ENCODE results near the gene PC. TPM values are rescaled to one million over a fixed set of nuclear protein-coding genes. Genes with fewer than 3 reads are reported as not detected.

PC gene
- total RNA-seq, 1 donor from 2014 or later = 25.7 TPM

DNA sequence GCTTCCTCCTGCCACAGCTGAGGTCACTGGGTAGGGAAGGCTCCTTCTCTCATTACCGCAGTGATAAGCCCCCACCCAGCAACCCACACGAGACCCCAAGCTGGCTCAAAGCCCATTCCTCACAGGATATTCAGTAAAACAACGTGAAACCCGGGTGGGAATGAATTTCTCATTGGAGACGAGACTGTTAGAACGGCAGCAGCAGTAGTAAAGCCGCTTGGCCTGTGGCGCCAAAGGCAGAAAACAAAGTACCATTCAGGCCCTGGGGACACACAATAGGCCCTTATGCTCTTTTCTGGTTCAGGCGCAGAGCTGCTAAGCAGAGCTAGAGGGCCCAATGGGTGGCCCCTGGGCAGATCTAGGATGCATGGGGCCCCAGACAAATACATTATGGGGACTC lies 45.3 kb downstream of the PC start:
- Mint-ChIP-seq H3K36me3 (no peaks in the 10 kb centered on the region), H3K4me1 (ENCODE audit: unreplicated experiment) (peaks cover 17% of the 10 kb centered on the region), H3K4me3 (no peak overlapping the region), H3K27me3 (no peaks in the 10 kb centered on the region), H3K9me3 (no peaks in the 10 kb centered on the region), H3K27ac (no peak overlapping the region)
- TF ChIP-seq, protein P1, sequence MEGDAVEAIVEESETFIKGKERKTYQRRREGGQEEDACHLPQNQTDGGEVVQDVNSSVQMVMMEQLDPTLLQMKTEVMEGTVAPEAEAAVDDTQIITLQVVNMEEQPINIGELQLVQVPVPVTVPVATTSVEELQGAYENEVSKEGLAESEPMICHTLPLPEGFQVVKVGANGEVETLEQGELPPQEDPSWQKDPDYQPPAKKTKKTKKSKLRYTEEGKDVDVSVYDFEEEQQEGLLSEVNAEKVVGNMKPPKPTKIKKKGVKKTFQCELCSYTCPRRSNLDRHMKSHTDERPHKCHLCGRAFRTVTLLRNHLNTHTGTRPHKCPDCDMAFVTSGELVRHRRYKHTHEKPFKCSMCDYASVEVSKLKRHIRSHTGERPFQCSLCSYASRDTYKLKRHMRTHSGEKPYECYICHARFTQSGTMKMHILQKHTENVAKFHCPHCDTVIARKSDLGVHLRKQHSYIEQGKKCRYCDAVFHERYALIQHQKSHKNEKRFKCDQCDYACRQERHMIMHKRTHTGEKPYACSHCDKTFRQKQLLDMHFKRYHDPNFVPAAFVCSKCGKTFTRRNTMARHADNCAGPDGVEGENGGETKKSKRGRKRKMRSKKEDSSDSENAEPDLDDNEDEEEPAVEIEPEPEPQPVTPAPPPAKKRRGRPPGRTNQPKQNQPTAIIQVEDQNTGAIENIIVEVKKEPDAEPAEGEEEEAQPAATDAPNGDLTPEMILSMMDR (conservative IDR thresholded peaks at IDR 0.05) = no peak
- no peak for DNase-seq (ENCODE audit: extremely low spot score, unreplicated experiment)

GRCh38 chr11:66912361-66912760 lies 45.8 kb downstream of the PC start:
- no peak for DNase-seq (ENCODE audit: extremely low spot score, unreplicated experiment)
- no peak overlapping the region for H3K27ac Mint-ChIP-seq
- H3K27me3 Mint-ChIP-seq = no peaks in the 10 kb centered on the region
- H3K36me3 Mint-ChIP-seq = no peaks in the 10 kb centered on the region
- TF ChIP-seq, protein P1 (conservative IDR thresholded peaks at IDR 0.05) = no peak
- no peaks in the 10 kb centered on the region for H3K9me3 Mint-ChIP-seq
- no peak overlapping the region for H3K4me3 Mint-ChIP-seq
- H3K4me1 Mint-ChIP-seq (ENCODE audit: unreplicated experiment) = peaks cover 22% of the 10 kb centered on the region

- Mint-ChIP-seq H3K4me1 (ENCODE audit: unreplicated experiment) (peaks cover 25% of the 10 kb centered on the region), H3K4me3 (no peak overlapping the region), H3K36me3 (no peaks in the 10 kb centered on the region), H3K9me3 (no peaks in the 10 kb centered on the region), H3K27me3 (no peaks in the 10 kb centered on the region), H3K27ac (no peak overlapping the region)
- TF ChIP-seq, protein P1 (conservative IDR thresholded peaks at IDR 0.05) = no peak
- DNase-seq (ENCODE audit: extremely low spot score, unreplicated experiment) = no peak
These were observed 47.5 kb downstream of the PC start for GRCh38 chr11:66910669-66911068.

- no peak overlapping the region for H3K27ac Mint-ChIP-seq
- H3K4me3 Mint-ChIP-seq = no peak overlapping the region
- no peaks in the 10 kb centered on the region for H3K27me3 Mint-ChIP-seq
- no peak for DNase-seq (ENCODE audit: extremely low spot score, unreplicated experiment)
- H3K36me3 Mint-ChIP-seq = no peaks in the 10 kb centered on the region
- H3K9me3 Mint-ChIP-seq = no peaks in the 10 kb centered on the region
- TF ChIP-seq, protein P1 (conservative IDR thresholded peaks at IDR 0.05) = no peak
- H3K4me1 Mint-ChIP-seq (ENCODE audit: unreplicated experiment) = peaks cover 30% of the 10 kb centered on the region
These were observed 48.2 kb downstream of the PC start for GRCh38 chr11:66910016-66910415.

DNA sequence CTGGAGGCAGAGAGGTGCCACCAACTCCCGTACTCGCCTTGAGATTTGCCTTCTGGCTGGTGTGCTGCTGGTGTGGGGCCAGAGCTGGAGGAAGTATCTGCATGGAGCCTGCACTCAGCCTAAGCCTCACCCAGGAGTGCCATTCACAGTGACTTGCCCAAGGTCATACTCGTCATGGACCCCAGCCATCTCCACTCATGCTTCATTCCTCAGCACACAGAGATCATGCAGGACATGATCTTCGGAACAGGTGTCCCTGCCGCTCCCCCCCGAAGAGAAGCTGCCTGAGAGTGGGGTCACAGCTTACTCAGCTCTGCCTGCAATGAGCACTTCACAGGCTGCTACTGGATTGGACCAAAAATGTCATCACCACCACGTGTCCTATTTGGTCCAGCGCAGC lies 49.0 kb downstream of the PC start:
- no peak for DNase-seq (ENCODE audit: extremely low spot score, unreplicated experiment)
- H3K27me3 Mint-ChIP-seq = no peaks in the 10 kb centered on the region
- no peak overlapping the region for H3K27ac Mint-ChIP-seq
- TF ChIP-seq, protein P1 (conservative IDR thresholded peaks at IDR 0.05) = no peak
- no peaks in the 10 kb centered on the region for H3K9me3 Mint-ChIP-seq
- no peak overlapping the region for H3K4me3 Mint-ChIP-seq
- H3K36me3 Mint-ChIP-seq = no peaks in the 10 kb centered on the region
- H3K4me1 Mint-ChIP-seq (ENCODE audit: unreplicated experiment) = peaks cover 39% of the 10 kb centered on the region

Data from type B pancreatic cell (in vitro differentiated cells).